ENCODE data around the gene IFI35.
A peak's percentile ranks its signal among the peaks of the same experiment; 100 is the strongest.
"Not testable (repeated sequence)": the region's sequence is repeated elsewhere in the genome, so short reads cannot be mapped to it uniquely, and the experiment has no call there.

The IFI35 gene
- total RNA-seq, result 16.3 to 25.8 (median 19.1) reads per million in 3 donors

GRCh38 chr17:43006639-43007551 lies at the start of gene IFI35:
Gene IFI35 (plus strand): TSS chr17:43006784. CDS start chr17:43006948, 164 bp downstream.
- Histone ChIP-seq H3K27me3 (replicated peaks; ENCODE audit: control insufficient read depth, insufficient read depth, low read length, poor library complexity, severe bottlenecking) (no peaks in the 10 kb centered on the region), H3K9me3 (ENCODE audit: control insufficient read depth, low read length) (no peaks in the 10 kb centered on the region), H3K36me3 (ENCODE audit: control insufficient read depth, insufficient read depth, low read length) (peaks cover 17% of the 10 kb centered on the region), H3K4me1 (ENCODE audit: control insufficient read depth, insufficient read depth, low read length, poor library complexity, severe bottlenecking) (no peaks in the 10 kb centered on the region), H3K27ac (ENCODE audit: insufficient read depth, low read length, poor library complexity, severe bottlenecking) (peak within 1 kb of the TSS; percentile 87), H3K4me3 (ENCODE audit: insufficient read depth, low read depth, low read length, poor library complexity, severe bottlenecking) (peak within 1 kb of the TSS; percentile 86)
- DNase-seq, result peak; percentile 61 to 73 (median 72)

GRCh38 chr17:42964161-42964932 lies 42.2 kb upstream of the IFI35 start, which contains the start of gene AARSD1:
Gene AARSD1 (minus strand): TSS chr17:42964454. CDS start chr17:42964440, 14 bp downstream.
- H3K9me3 ChIP-seq (ENCODE audit: control insufficient read depth, low read length), result no peaks in the 10 kb centered on the region
- H3K36me3 ChIP-seq (ENCODE audit: control insufficient read depth, insufficient read depth, low read length), result peaks cover 16% of the 10 kb centered on the region
- DNase-seq, result peak; percentile 80 to 85 (median 83)
- peak within 1 kb of the TSS; percentile 65 for H3K27ac ChIP-seq (ENCODE audit: insufficient read depth, low read length, poor library complexity, severe bottlenecking)
- H3K4me1 ChIP-seq (ENCODE audit: control insufficient read depth, insufficient read depth, low read length, poor library complexity, severe bottlenecking), result peaks cover 3% of the 10 kb centered on the region
- no peaks in the 10 kb centered on the region for H3K27me3 ChIP-seq (replicated peaks; ENCODE audit: control insufficient read depth, insufficient read depth, low read length, poor library complexity, severe bottlenecking)
- peak within 1 kb of the TSS; percentile 55 for H3K4me3 ChIP-seq (ENCODE audit: insufficient read depth, low read depth, low read length, poor library complexity, severe bottlenecking)

- Histone ChIP-seq H3K4me3 (ENCODE audit: insufficient read depth, low read depth, low read length, poor library complexity, severe bottlenecking) (no peak overlapping the region), H3K27me3 (replicated peaks; ENCODE audit: control insufficient read depth, insufficient read depth, low read length, poor library complexity, severe bottlenecking) (no peaks in the 10 kb centered on the region), H3K4me1 (ENCODE audit: control insufficient read depth, insufficient read depth, low read length, poor library complexity, severe bottlenecking) (peaks cover 3% of the 10 kb centered on the region), H3K27ac (ENCODE audit: insufficient read depth, low read length, poor library complexity, severe bottlenecking) (no peak overlapping the region), H3K9me3 (ENCODE audit: control insufficient read depth, low read length) (no peaks in the 10 kb centered on the region), H3K36me3 (ENCODE audit: control insufficient read depth, insufficient read depth, low read length) (no peaks in the 10 kb centered on the region)
- no peak for DNase-seq
Measured at GRCh38 chr17:42967925-42968324, 38.7 kb upstream of the IFI35 start.

DNA sequence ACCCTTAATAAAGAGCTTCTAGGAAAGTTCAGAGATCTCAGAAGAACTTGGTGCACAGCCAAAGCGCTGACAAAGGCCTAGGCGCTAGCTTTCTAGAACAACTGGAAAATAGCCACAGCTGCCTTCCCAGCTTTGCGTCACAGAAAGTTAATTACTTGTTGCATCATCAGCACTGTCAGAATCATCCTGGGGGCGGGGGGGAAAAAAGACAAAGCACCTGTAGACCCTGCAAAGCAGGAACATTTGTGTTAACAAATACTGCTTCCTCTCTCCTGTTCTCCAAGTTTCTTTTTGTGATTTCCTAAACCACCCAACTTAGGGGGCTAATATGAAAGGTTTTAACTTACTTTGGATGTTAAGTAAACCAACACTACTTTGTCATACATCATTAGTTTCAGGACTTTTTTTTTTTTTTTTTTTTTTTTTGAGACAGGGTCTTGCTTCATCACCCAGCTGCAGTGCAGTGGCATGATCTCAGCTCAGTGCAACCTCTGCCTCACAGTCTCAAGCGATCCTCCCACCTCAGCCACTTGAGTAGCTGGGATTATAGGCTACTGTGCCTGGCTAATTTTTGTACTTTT lies 37.5 kb upstream of the IFI35 start:
- DNase-seq, result no peak
- H3K4me3 ChIP-seq (ENCODE audit: insufficient read depth, low read depth, low read length, poor library complexity, severe bottlenecking), result no peak overlapping the region
- no peaks in the 10 kb centered on the region for H3K4me1 ChIP-seq (ENCODE audit: control insufficient read depth, insufficient read depth, low read length, poor library complexity, severe bottlenecking)
- no peak overlapping the region for H3K27ac ChIP-seq (ENCODE audit: insufficient read depth, low read length, poor library complexity, severe bottlenecking)
- H3K9me3 ChIP-seq (ENCODE audit: control insufficient read depth, low read length), result no peaks in the 10 kb centered on the region
- no peaks in the 10 kb centered on the region for H3K36me3 ChIP-seq (ENCODE audit: control insufficient read depth, insufficient read depth, low read length)
- no peaks in the 10 kb centered on the region for H3K27me3 ChIP-seq (replicated peaks; ENCODE audit: control insufficient read depth, insufficient read depth, low read length, poor library complexity, severe bottlenecking)

DNA sequence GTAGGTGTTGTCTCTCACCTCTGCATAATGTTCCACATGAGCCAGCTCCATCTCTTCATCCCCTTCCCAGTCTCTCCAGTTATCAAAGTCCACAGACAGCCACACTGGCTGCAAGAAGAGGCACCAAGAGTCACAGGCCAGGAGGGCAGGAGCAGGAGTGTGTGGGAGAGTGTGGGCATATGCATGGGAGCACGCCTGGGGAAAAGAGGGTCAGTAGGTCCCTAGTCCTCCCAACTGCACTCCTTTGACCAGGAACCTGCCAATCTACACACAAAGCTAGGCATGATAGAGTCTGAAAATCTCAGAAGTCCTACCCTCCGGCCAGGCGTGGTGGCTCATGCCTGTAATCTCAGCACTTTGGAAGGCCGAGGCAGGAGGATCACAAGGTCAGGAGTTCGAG lies 35.0 kb upstream of the IFI35 start:
- no peaks in the 10 kb centered on the region for H3K36me3 ChIP-seq (ENCODE audit: control insufficient read depth, insufficient read depth, low read length)
- H3K27ac ChIP-seq (ENCODE audit: insufficient read depth, low read length, poor library complexity, severe bottlenecking), result no peak overlapping the region
- DNase-seq, result no peak
- H3K9me3 ChIP-seq (ENCODE audit: control insufficient read depth, low read length), result no peaks in the 10 kb centered on the region
- H3K4me1 ChIP-seq (ENCODE audit: control insufficient read depth, insufficient read depth, low read length, poor library complexity, severe bottlenecking), result no peaks in the 10 kb centered on the region
- no peaks in the 10 kb centered on the region for H3K27me3 ChIP-seq (replicated peaks; ENCODE audit: control insufficient read depth, insufficient read depth, low read length, poor library complexity, severe bottlenecking)
- H3K4me3 ChIP-seq (ENCODE audit: insufficient read depth, low read depth, low read length, poor library complexity, severe bottlenecking), result no peak overlapping the region

GRCh38 chr17:42973323-42973722 lies 33.3 kb upstream of the IFI35 start:
- not testable (repeated sequence) for H3K36me3 ChIP-seq (ENCODE audit: control insufficient read depth, insufficient read depth, low read length); H3K27ac ChIP-seq (ENCODE audit: insufficient read depth, low read length, poor library complexity, severe bottlenecking); H3K9me3 ChIP-seq (ENCODE audit: control insufficient read depth, low read length); H3K4me1 ChIP-seq (ENCODE audit: control insufficient read depth, insufficient read depth, low read length, poor library complexity, severe bottlenecking); H3K4me3 ChIP-seq (ENCODE audit: insufficient read depth, low read depth, low read length, poor library complexity, severe bottlenecking); H3K27me3 ChIP-seq (replicated peaks; ENCODE audit: control insufficient read depth, insufficient read depth, low read length, poor library complexity, severe bottlenecking); DNase-seq

- Histone ChIP-seq H3K36me3 (ENCODE audit: control insufficient read depth, insufficient read depth, low read length) (no peaks in the 10 kb centered on the region), H3K27ac (ENCODE audit: insufficient read depth, low read length, poor library complexity, severe bottlenecking) (no peak overlapping the region), H3K4me1 (ENCODE audit: control insufficient read depth, insufficient read depth, low read length, poor library complexity, severe bottlenecking) (peaks cover 4% of the 10 kb centered on the region), H3K4me3 (ENCODE audit: insufficient read depth, low read depth, low read length, poor library complexity, severe bottlenecking) (no peak overlapping the region), H3K27me3 (replicated peaks; ENCODE audit: control insufficient read depth, insufficient read depth, low read length, poor library complexity, severe bottlenecking) (no peaks in the 10 kb centered on the region), H3K9me3 (ENCODE audit: control insufficient read depth, low read length) (no peaks in the 10 kb centered on the region)
- no peak for DNase-seq
Measured at GRCh38 chr17:42975265-42975664, 31.3 kb upstream of the IFI35 start.

DNA sequence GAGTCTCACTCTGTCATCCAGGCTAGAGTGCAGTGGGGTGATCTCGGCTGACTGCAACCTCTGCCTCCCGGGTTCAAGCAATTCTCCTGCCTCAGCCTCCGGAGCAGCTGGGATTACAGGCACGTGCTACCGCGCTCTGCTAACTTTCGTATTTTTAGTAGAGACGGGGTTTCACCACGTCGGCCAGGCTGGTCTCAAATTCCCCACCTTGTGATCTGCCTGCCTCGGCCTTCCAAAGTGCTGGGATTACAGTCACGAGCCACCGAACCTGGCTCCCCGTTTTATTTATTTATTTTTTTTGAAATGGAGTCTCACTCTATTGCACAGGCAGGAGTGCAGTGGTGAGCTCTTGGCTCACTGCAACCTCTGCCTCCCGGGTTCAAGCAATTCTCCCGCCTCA lies 30.9 kb upstream of the IFI35 start:
- H3K9me3 ChIP-seq (ENCODE audit: control insufficient read depth, low read length); H3K27me3 ChIP-seq (replicated peaks; ENCODE audit: control insufficient read depth, insufficient read depth, low read length, poor library complexity, severe bottlenecking); H3K4me1 ChIP-seq (ENCODE audit: control insufficient read depth, insufficient read depth, low read length, poor library complexity, severe bottlenecking); H3K27ac ChIP-seq (ENCODE audit: insufficient read depth, low read length, poor library complexity, severe bottlenecking); DNase-seq; H3K4me3 ChIP-seq (ENCODE audit: insufficient read depth, low read depth, low read length, poor library complexity, severe bottlenecking); H3K36me3 ChIP-seq (ENCODE audit: control insufficient read depth, insufficient read depth, low read length): not testable (repeated sequence)

DNA sequence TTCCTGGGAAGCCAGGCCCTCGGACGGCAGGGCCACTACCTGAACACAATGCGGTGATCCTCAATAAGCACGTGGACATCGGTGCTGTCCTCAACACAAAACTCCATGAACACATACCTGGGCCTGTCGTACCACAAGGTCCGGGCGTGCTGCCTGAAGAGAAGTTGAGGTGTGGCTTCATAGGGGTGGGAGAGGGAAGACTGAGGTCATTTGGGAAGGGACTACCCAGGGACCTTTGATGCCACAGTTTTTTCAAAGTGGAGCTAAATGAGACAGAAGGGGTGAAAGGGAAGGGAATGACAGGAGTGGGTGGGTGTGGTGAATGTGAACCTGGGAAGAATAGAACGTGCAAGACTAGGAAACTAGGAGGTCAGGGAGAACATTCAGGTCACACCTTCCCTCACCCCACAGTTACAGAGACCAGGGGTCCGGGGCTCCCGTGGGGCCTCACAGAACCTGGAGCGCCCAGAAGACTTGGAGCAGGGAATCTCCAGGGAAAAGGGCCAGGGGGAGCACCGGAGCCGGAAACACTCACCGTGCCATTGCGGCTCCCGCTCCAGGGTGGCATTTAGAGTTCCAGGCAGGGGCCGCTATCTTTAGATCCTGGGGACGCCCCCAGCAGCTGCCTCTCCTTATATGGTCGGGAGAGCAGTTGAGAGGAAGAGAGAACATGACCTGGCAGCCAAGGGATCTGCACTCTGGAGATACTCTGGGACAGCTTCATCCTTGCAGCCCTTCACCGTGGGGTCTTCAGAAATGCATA lies 26.9 kb upstream of the IFI35 start, which contains the start of gene PTGES3L:
Gene PTGES3L, minus strand, starts transcription at position 570 of the 763 bp plus-strand sequence. Its CDS starts 27 bp downstream, at position 543.
- Histone ChIP-seq H3K9me3 (ENCODE audit: control insufficient read depth, low read length) (no peaks in the 10 kb centered on the region), H3K27ac (ENCODE audit: insufficient read depth, low read length, poor library complexity, severe bottlenecking) (peak within 1 kb of the TSS; percentile 78), H3K27me3 (replicated peaks; ENCODE audit: control insufficient read depth, insufficient read depth, low read length, poor library complexity, severe bottlenecking) (no peaks in the 10 kb centered on the region), H3K36me3 (ENCODE audit: control insufficient read depth, insufficient read depth, low read length) (no peaks in the 10 kb centered on the region), H3K4me3 (ENCODE audit: insufficient read depth, low read depth, low read length, poor library complexity, severe bottlenecking) (peak within 1 kb of the TSS; percentile 89), H3K4me1 (ENCODE audit: control insufficient read depth, insufficient read depth, low read length, poor library complexity, severe bottlenecking) (peaks cover 13% of the 10 kb centered on the region)
- peak in 2 of 3 donors; percentile 2 to 7 for DNase-seq

Data from effector memory CD4-positive, alpha-beta T cell (primary cell).